Activated B cell treated with CpG ODN at 0.5 μM for 24 hours (primary cell): Measurements from ENCODE around the gene PCBP2. TPM values are rescaled to one million over a fixed set of nuclear protein-coding genes. Genes with fewer than 3 reads are reported as not detected.

Experiments used
- ATAC-seq: fragments of 200-7000 bp; cut with Tn5 transposase; one replicate; pipeline ENCODE4 v1.10.0; 2021; ENCODE audit warnings: low read depth, mild to moderate bottlenecking, moderate library complexity
- CTCF ChIA-PET: fragments of 350-600 bp; sonication (Branson Sonifier 250); formaldehyde crosslinking; loops from one replicate; lab custom pipeline; 2021; ENCODE audit warnings: antibody characterized with exemption; lab: Charles Lee
- POLR2A ChIA-PET: fragments of 350-600 bp; sonication (Branson Sonifier 250); formaldehyde crosslinking; loops from one replicate; lab custom pipeline; 2021; ENCODE audit warnings: antibody characterized with exemption; lab: Charles Lee
- DNase-seq: peaks from one replicate; pipeline ENCODE4 v3.0.0; 2022
- H3K27ac Mint-ChIP-seq: one replicate; pipeline ENCODE4 v1.8.0; 2020; ENCODE audit warnings: mixed read lengths
- H3K27me3 Mint-ChIP-seq: one replicate; pipeline ENCODE4 v1.8.0; 2021; ENCODE audit warnings: mixed read lengths
- H3K36me3 Mint-ChIP-seq: one replicate; pipeline ENCODE4 v1.8.0; 2021; ENCODE audit warnings: low read depth, mixed read lengths
- H3K4me1 Mint-ChIP-seq: one replicate; pipeline ENCODE4 v1.8.0; 2021; ENCODE audit warnings: mixed read lengths
- H3K4me3 Mint-ChIP-seq: one replicate; pipeline ENCODE4 v1.8.0; 2020; ENCODE audit warnings: mild to moderate bottlenecking, mixed read lengths
- H3K9me3 Mint-ChIP-seq: one replicate; pipeline ENCODE4 v1.8.0; 2020; ENCODE audit warnings: mixed read lengths
- intact Hi-C: fragments of 100-400 bp; cut with micrococcal nuclease; formaldehyde crosslinking; loops from one replicate; pipeline ENCODE4 v1.15.1; 2024
- total RNA-seq: library from RNA; stranded (reverse); gene quantifications from 2 replicates; pipeline ENCODE4 v1.2.3, GENCODE V29; 2022
- TF ChIP-seq, protein P1 (sequence below): fragments of 200-600 bp; IDR thresholded peaks from one replicate; pipeline ENCODE4 v1.8.0; 2022; ENCODE audit warnings: antibody characterized with exemption, mild to moderate bottlenecking

PCBP2 gene
- total RNA-seq, 1 donor from 2014 or later, result 853 TPM

DNA sequence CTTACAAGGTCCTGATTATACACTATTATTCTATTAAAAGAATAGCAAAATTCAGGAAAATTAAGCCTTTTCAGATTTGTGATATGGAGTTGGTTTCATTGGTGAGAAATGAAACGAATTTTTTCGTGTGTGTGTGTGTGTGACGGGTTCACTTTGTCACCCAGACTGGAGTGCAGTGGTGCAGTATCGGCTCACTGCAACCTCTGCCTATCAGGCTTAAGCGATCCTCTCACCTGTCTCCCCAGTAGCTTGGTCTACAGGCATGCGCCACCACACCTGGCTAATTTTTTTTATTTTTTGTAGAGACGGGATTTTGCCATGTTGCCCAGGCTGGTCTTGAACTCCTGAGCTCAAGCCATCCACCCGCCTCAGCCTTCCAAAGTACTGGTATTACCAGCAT is 9.7 kb downstream of the PCBP2 start:
- no peak for ATAC-seq
- no peaks in the 10 kb centered on the region for H3K9me3 Mint-ChIP-seq
- POLR2A ChIA-PET, result interaction anchor here (1.0 to 1.2 kb wide), 2 partner anchors 9 to 14 kb away, joined by 4 to 7 read pairs; no protein-coding TSS in a partner anchor
- intact Hi-C loops, result no loop called here
- peaks cover 13% of the 10 kb centered on the region for H3K4me1 Mint-ChIP-seq
- no peak overlapping the region for H3K4me3 Mint-ChIP-seq
- H3K27ac Mint-ChIP-seq, result no peak overlapping the region
- CTCF ChIA-PET, result interaction anchor here (0.6 kb wide), 1 partner anchor 27 kb away, joined by 4 read pairs; no protein-coding TSS in a partner anchor
- DNase-seq, result no peak
- TF ChIP-seq, protein P1, sequence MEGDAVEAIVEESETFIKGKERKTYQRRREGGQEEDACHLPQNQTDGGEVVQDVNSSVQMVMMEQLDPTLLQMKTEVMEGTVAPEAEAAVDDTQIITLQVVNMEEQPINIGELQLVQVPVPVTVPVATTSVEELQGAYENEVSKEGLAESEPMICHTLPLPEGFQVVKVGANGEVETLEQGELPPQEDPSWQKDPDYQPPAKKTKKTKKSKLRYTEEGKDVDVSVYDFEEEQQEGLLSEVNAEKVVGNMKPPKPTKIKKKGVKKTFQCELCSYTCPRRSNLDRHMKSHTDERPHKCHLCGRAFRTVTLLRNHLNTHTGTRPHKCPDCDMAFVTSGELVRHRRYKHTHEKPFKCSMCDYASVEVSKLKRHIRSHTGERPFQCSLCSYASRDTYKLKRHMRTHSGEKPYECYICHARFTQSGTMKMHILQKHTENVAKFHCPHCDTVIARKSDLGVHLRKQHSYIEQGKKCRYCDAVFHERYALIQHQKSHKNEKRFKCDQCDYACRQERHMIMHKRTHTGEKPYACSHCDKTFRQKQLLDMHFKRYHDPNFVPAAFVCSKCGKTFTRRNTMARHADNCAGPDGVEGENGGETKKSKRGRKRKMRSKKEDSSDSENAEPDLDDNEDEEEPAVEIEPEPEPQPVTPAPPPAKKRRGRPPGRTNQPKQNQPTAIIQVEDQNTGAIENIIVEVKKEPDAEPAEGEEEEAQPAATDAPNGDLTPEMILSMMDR, result no peak
- no peaks in the 10 kb centered on the region for H3K27me3 Mint-ChIP-seq
- peaks cover 93% of the 10 kb centered on the region for H3K36me3 Mint-ChIP-seq

DNA sequence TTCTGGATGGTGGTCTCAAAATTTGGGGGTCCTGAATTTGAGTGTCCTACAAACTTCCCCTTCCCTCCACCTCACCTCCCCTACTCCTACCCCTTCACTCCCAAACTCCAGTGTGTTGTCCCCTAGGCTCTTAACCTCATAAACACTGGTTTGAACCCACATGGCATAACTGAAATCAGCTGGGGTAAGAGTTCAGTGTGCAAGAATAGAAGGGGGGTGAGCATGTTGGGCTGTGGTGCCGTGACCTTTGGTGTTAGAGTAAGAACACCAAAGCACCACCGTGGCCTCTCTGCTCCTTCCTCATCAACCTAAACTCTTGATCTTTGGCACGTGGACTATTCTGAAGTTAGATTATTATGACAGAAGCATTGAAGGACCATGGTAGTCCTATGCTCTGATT is 11.0 kb downstream of the PCBP2 start:
- H3K9me3 Mint-ChIP-seq, result no peaks in the 10 kb centered on the region
- POLR2A ChIA-PET, result no interaction called here
- TF ChIP-seq, protein P1, result no peak
- DNase-seq, result no peak
- intact Hi-C loops, result no loop called here
- peaks cover 98% of the 10 kb centered on the region for H3K36me3 Mint-ChIP-seq
- peaks cover 13% of the 10 kb centered on the region for H3K4me1 Mint-ChIP-seq
- H3K27ac Mint-ChIP-seq, result no peak overlapping the region
- no peaks in the 10 kb centered on the region for H3K27me3 Mint-ChIP-seq
- CTCF ChIA-PET, result no interaction called here
- ATAC-seq, result no peak
- H3K4me3 Mint-ChIP-seq, result no peak overlapping the region

DNA sequence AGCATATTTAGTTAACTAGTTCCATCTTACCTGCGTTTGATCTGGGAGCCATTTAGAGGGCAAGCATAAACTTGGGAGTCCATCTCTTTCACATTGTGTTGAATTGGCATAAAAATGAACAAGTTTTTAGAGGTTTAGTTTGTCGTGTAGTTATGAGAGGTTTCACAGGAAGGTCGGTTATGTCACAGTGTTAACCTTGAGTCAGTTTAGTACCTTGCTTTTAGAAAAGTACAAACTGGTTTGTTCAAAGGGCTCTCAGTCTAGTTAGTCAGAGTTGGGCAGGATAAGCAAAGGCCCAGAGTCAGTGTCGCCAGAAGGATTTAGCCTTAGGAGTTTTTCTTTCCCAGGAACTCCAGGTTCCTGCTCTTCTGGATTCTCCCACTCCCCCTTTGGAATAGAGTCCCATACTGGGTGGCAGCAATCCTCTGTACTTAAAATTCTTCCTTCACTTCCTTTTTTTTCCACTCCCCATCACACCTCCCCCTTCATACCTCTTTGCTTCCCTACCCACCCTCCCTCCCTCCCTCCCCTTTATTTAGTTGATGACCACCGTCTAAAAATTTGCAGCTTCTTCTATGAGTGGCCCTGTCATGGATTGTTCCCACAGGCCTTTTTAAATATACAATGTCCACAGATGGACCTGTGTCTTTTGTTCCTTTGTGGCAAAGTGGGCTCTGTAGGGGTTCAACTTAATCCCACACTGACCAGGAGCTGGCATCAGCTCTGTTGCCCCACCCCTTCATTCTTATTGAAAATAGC is 12.1 kb downstream of the PCBP2 start:
- Mint-ChIP-seq H3K27ac (no peak overlapping the region), H3K4me3 (no peak overlapping the region), H3K36me3 (peaks cover 97% of the 10 kb centered on the region), H3K27me3 (no peaks in the 10 kb centered on the region), H3K4me1 (peaks cover 13% of the 10 kb centered on the region), H3K9me3 (no peaks in the 10 kb centered on the region)
- DNase-seq (no peak), ATAC-seq (no peak)
- TF ChIP-seq, protein P1, result no peak
- CTCF ChIA-PET, result no interaction called here
- intact Hi-C loops, result no loop called here
- POLR2A ChIA-PET, result interaction anchor here (0.5 to 1.0 kb wide), 4 partner anchors 10 to 242 kb away, joined by 3 to 4 read pairs (median 3); partner anchors contain the start of gene TARBP2

DNA sequence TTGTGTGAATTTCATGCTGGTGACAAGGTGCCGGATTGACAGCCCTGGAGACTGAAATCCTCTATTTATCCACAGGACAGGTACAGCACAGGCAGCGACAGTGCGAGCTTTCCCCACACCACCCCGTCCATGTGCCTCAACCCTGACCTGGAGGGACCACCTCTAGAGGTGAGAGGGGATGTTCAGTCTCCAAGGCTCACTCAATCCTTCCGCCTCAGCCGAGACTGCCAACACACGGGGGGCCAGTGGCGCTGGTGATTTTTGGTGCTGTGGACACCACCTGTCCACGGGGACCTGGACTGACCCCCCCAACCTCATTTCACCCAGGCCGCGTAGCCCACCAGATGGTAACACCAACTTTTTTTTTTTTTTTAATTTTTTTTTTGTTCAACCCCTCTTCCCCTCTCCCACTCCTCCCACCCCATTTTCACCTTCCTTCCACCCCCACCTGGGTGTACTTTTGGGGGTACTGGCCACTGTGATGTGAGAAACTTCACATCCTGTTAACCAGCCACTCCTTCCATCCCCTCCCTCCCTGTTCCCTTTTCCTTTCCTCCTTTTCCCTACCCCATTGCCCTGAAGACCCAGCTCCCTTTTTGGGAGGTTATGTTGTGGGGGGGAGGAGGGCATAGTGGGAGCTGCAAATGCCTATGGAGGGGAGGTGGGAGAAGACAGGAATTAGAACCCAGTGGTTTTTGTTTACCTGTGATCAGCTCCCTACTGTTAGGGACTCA is 12.9 kb downstream of the PCBP2 start:
- Mint-ChIP-seq H3K9me3 (no peaks in the 10 kb centered on the region), H3K27me3 (no peaks in the 10 kb centered on the region), H3K27ac (no peak overlapping the region), H3K4me1 (peaks cover 13% of the 10 kb centered on the region), H3K36me3 (peaks cover 96% of the 10 kb centered on the region), H3K4me3 (no peak overlapping the region)
- ChIA-PET POLR2A (interaction anchor here (0.5 to 1.0 kb wide), 3 partner anchors 9 to 243 kb away, joined by 3 to 4 read pairs (median 3); partner anchors contain the start of gene TARBP2), CTCF (interaction anchor here (1.2 kb wide), 1 partner anchor 113 kb away, joined by 3 read pairs; no protein-coding TSS in a partner anchor)
- intact Hi-C loops, result no loop called here
- no peak for DNase-seq
- ATAC-seq, result no peak
- TF ChIP-seq, protein P1, result no peak

DNA sequence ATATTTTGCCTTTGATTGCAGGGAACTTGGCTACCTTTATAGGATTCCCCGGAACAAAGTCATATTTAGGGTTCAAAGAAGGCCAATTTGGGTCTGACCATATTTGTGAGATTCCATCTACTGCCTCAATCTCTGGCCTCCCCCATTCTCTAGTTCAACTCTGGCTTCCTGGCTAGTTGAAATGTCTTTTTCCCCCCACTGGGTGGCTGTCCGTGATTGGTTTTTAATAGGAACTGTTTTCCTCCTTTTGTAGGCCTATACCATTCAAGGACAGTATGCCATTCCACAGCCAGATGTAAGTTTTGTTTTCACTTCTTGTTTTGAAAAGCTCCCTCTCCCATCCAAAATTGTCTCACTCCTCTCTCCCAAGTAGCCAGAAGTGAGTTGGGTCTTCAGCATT is 13.8 kb downstream of the PCBP2 start:
- no peak for DNase-seq
- TF ChIP-seq, protein P1, result no peak
- Mint-ChIP-seq H3K9me3 (no peaks in the 10 kb centered on the region), H3K27me3 (no peaks in the 10 kb centered on the region), H3K27ac (no peak overlapping the region), H3K36me3 (peaks cover 94% of the 10 kb centered on the region), H3K4me3 (no peak overlapping the region), H3K4me1 (peaks cover 12% of the 10 kb centered on the region)
- POLR2A ChIA-PET, result no interaction called here
- CTCF ChIA-PET, result interaction anchor here (1.2 kb wide), 1 partner anchor 113 kb away, joined by 3 read pairs; no protein-coding TSS in a partner anchor
- intact Hi-C loops, result no loop called here
- no peak for ATAC-seq
